Measurements from ENCODE around the gene RBBP8.

The RBBP8 gene

GRCh38 chr18:22912149-22912548 lies 21.0 kb upstream of the RBBP8 start:
- TF ChIP-seq, protein P1, sequence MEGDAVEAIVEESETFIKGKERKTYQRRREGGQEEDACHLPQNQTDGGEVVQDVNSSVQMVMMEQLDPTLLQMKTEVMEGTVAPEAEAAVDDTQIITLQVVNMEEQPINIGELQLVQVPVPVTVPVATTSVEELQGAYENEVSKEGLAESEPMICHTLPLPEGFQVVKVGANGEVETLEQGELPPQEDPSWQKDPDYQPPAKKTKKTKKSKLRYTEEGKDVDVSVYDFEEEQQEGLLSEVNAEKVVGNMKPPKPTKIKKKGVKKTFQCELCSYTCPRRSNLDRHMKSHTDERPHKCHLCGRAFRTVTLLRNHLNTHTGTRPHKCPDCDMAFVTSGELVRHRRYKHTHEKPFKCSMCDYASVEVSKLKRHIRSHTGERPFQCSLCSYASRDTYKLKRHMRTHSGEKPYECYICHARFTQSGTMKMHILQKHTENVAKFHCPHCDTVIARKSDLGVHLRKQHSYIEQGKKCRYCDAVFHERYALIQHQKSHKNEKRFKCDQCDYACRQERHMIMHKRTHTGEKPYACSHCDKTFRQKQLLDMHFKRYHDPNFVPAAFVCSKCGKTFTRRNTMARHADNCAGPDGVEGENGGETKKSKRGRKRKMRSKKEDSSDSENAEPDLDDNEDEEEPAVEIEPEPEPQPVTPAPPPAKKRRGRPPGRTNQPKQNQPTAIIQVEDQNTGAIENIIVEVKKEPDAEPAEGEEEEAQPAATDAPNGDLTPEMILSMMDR (conservative IDR thresholded peaks at IDR 0.05; ENCODE audit: control insufficient read depth, insufficient read depth, low read depth, low read length): no peak
- H3K4me3 ChIP-seq (ENCODE audit: control insufficient read depth, low read depth, low read length): no peak overlapping the region
- DNase-seq (ENCODE audit: low read depth): no peak

- DNase-seq (ENCODE audit: low read depth): no peak
- no peak overlapping the region for H3K4me3 ChIP-seq (ENCODE audit: control insufficient read depth, low read depth, low read length)
- TF ChIP-seq, protein P1 (conservative IDR thresholded peaks at IDR 0.05; ENCODE audit: control insufficient read depth, insufficient read depth, low read depth, low read length): no peak
Observed at GRCh38 chr18:22912835-22913234, 20.3 kb upstream of the RBBP8 start.

- no peak overlapping the region for H3K4me3 ChIP-seq (ENCODE audit: control insufficient read depth, low read depth, low read length)
- TF ChIP-seq, protein P1 (conservative IDR thresholded peaks at IDR 0.05; ENCODE audit: control insufficient read depth, insufficient read depth, low read depth, low read length): no peak
- DNase-seq (ENCODE audit: low read depth): no peak
Observed at GRCh38 chr18:22913861-22914260, 19.3 kb upstream of the RBBP8 start.

GRCh38 chr18:22914633-22915032 lies 18.5 kb upstream of the RBBP8 start:
- no peak overlapping the region for H3K4me3 ChIP-seq (ENCODE audit: control insufficient read depth, low read depth, low read length)
- DNase-seq (ENCODE audit: low read depth): no peak
- TF ChIP-seq, protein P1 (conservative IDR thresholded peaks at IDR 0.05; ENCODE audit: control insufficient read depth, insufficient read depth, low read depth, low read length): no peak

DNA sequence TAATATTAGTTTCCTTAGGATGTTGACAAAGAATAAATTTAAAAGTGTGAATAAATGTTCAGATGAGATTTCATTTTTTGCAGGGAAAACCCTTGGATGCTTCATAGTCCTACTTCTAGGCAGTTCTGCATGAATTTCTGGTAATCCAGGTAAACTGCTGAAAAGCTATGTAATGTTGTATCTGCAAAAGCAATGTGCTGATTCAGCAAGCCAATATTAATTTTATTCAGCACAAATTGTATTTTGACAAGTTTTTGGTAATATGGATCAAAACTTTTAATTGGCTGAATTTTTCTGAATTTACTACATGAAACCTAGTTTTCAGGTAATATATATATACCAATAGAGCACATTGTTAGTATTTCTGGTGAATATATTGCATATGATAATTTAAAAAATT lies 17.8 kb upstream of the RBBP8 start:
- TF ChIP-seq, protein P1 (conservative IDR thresholded peaks at IDR 0.05; ENCODE audit: control insufficient read depth, insufficient read depth, low read depth, low read length): no peak
- H3K4me3 ChIP-seq (ENCODE audit: control insufficient read depth, low read depth, low read length): no peak overlapping the region
- no peak for DNase-seq (ENCODE audit: low read depth)

DNA sequence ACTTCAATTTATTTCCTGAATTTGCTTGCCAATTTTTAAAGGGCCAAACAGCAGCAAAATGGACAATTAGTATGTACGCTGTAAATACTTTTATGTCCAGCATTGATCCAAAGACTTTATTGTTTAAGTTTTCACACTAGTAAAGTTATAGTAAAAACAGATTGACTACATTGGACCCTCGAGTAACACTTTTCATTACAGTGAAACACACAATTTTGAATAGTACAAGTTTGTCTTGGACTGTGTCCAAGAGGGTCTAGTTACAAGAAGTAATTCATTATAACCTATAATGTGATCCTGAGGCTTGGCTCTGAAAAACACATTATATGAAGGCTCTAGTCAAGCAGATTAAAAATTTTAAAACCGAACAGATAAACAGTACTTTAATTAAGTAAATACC lies 11.4 kb upstream of the RBBP8 start:
- no peak for DNase-seq (ENCODE audit: low read depth)
- TF ChIP-seq, protein P1 (conservative IDR thresholded peaks at IDR 0.05; ENCODE audit: control insufficient read depth, insufficient read depth, low read depth, low read length): no peak
- H3K4me3 ChIP-seq (ENCODE audit: control insufficient read depth, low read depth, low read length): no peak overlapping the region

- no peak overlapping the region for H3K4me3 ChIP-seq (ENCODE audit: control insufficient read depth, low read depth, low read length)
- DNase-seq (ENCODE audit: low read depth): no peak
- TF ChIP-seq, protein P1 (conservative IDR thresholded peaks at IDR 0.05; ENCODE audit: control insufficient read depth, insufficient read depth, low read depth, low read length): no peak
Observed at GRCh38 chr18:22924589-22924988, 8.5 kb upstream of the RBBP8 start.

Data from fibroblast of mammary gland (primary cell).